Calu3 (cell line): Measurements from ENCODE around the gene SNRK. TPM values are rescaled to one million over a fixed set of nuclear protein-coding genes. Genes with fewer than 3 reads are reported as not detected.

Experiments used
- BruUV-seq: library from RNA; stranded (reverse); fragments of 400-500 nt; replicated peaks from 2 replicates; lab custom pipeline; 2021; lab: Mats Ljungman, UMichigan
- CTCF ChIA-PET: fragments of 300-600 bp; sonication (Branson Sonifier 250); formaldehyde crosslinking; loops from one replicate; lab custom pipeline; 2022; ENCODE audit warnings: antibody characterized with exemption; lab: Charles Lee
- DNase-seq: peaks from one replicate; pipeline ENCODE4 v3.0.0; 2022
- H3K27ac Mint-ChIP-seq: one replicate; pipeline ENCODE4 v1.8.0; 2022; ENCODE audit warnings: mixed read lengths; ENCODE audit not compliant: unreplicated experiment
- H3K27me3 Mint-ChIP-seq: one replicate; pipeline ENCODE4 v1.8.0; 2022; ENCODE audit warnings: mixed read lengths; ENCODE audit not compliant: unreplicated experiment
- H3K36me3 Mint-ChIP-seq: one replicate; pipeline ENCODE4 v1.8.0; 2022; ENCODE audit warnings: mild to moderate bottlenecking, moderate library complexity, mixed read lengths; ENCODE audit not compliant: insufficient read depth, unreplicated experiment
- H3K4me1 Mint-ChIP-seq: one replicate; pipeline ENCODE4 v1.8.0; 2022; ENCODE audit warnings: mild to moderate bottlenecking, low read depth, mixed read lengths; ENCODE audit not compliant: unreplicated experiment
- H3K4me3 Mint-ChIP-seq: one replicate; pipeline ENCODE4 v1.8.0; 2022; ENCODE audit warnings: mild to moderate bottlenecking, low read depth, moderate library complexity, mixed read lengths; ENCODE audit not compliant: unreplicated experiment
- H3K9me3 Mint-ChIP-seq: one replicate; pipeline ENCODE4 v1.8.0; 2022; ENCODE audit warnings: low read depth, mixed read lengths; ENCODE audit not compliant: unreplicated experiment
- intact Hi-C: fragments of 100-400 bp; cut with micrococcal nuclease; formaldehyde crosslinking; loops from one replicate; pipeline ENCODE4 v1.10.0; 2022; ENCODE audit not compliant: unreplicated experiment
- total RNA-seq: library from RNA; stranded (reverse); gene quantifications from 2 replicates; pipeline ENCODE4 v1.2.3, GENCODE V29; 2022
- TF ChIP-seq, protein P1 (sequence below): fragments of 200-600 bp; IDR thresholded peaks from one replicate; pipeline ENCODE4 v1.8.0; 2022; ENCODE audit warnings: antibody characterized with exemption; ENCODE audit not compliant: unreplicated experiment

The SNRK gene
- total RNA-seq, 1 experiment from 2014 or later = 21.0 TPM

DNA sequence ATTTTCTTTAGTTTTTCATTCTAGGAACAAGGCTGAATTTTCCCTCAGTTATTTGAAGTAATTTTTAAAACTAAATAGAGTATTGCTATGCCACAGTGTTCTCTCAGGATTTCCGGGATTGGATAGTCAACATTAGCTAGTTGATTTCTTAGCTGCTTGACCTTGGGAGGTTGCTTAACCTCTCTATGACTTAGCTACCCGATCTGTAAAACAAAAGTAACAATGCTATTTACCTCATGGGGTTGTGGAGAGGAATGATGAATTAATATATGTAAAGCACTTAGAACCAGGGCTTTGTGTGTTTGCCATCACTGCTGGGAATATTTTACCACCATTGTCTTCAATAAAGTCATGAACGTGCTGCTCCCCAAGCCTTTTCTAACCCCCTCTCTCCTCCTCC is 57.5 kb downstream of the SNRK start:
- Mint-ChIP-seq H3K27ac (no peak overlapping the region), H3K36me3 (peaks cover 11% of the 10 kb centered on the region), H3K4me1 (no peaks in the 10 kb centered on the region), H3K27me3 (no peaks in the 10 kb centered on the region), H3K9me3 (no peaks in the 10 kb centered on the region), H3K4me3 (no peak overlapping the region)
- no TSS peak for BruUV-seq
- TF ChIP-seq, protein P1, sequence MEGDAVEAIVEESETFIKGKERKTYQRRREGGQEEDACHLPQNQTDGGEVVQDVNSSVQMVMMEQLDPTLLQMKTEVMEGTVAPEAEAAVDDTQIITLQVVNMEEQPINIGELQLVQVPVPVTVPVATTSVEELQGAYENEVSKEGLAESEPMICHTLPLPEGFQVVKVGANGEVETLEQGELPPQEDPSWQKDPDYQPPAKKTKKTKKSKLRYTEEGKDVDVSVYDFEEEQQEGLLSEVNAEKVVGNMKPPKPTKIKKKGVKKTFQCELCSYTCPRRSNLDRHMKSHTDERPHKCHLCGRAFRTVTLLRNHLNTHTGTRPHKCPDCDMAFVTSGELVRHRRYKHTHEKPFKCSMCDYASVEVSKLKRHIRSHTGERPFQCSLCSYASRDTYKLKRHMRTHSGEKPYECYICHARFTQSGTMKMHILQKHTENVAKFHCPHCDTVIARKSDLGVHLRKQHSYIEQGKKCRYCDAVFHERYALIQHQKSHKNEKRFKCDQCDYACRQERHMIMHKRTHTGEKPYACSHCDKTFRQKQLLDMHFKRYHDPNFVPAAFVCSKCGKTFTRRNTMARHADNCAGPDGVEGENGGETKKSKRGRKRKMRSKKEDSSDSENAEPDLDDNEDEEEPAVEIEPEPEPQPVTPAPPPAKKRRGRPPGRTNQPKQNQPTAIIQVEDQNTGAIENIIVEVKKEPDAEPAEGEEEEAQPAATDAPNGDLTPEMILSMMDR = no peak
- intact Hi-C loops = no loop called here
- CTCF ChIA-PET = no interaction called here
- no peak for DNase-seq

- BruUV-seq = no TSS peak
- Mint-ChIP-seq H3K4me1 (no peaks in the 10 kb centered on the region), H3K27ac (no peak overlapping the region), H3K9me3 (no peaks in the 10 kb centered on the region), H3K36me3 (peaks cover 11% of the 10 kb centered on the region), H3K4me3 (no peak overlapping the region), H3K27me3 (no peaks in the 10 kb centered on the region)
- no peak for DNase-seq
- TF ChIP-seq, protein P1 = no peak
- CTCF ChIA-PET = no interaction called here
- intact Hi-C loops = no loop called here
Observed at GRCh38 chr3:43344520-43344919, 58.2 kb downstream of the SNRK start.

- Mint-ChIP-seq H3K36me3 (peaks cover 11% of the 10 kb centered on the region), H3K9me3 (no peaks in the 10 kb centered on the region), H3K27me3 (no peaks in the 10 kb centered on the region), H3K4me1 (no peaks in the 10 kb centered on the region), H3K4me3 (no peak overlapping the region), H3K27ac (no peak overlapping the region)
- CTCF ChIA-PET = no interaction called here
- intact Hi-C loops = no loop called here
- TF ChIP-seq, protein P1 = no peak
- no peak for DNase-seq
- no TSS peak for BruUV-seq
Observed at GRCh38 chr3:43345246-43345645, 58.9 kb downstream of the SNRK start.

DNA sequence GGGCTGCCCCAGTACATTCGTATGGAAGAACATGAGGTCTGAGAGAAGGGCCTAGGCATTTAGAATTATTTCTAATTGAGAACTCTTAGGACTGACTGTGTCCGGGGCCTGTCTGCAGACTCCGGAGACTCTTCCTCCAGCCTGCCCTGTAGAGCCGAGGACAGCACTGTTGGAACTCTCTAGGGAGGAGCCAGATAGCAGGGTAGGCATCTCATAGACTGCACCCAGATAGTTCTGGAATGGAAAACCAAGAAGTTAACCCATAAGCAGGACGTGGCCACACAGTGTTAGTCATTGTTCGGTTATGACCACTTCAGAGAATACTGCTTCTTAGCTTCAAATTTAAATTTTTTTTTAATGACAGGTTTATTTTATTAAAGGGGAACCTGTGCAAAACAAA is 59.5 kb downstream of the SNRK start:
- intact Hi-C loops = no loop called here
- DNase-seq = no peak
- H3K36me3 Mint-ChIP-seq = peaks cover 11% of the 10 kb centered on the region
- CTCF ChIA-PET = no interaction called here
- no peaks in the 10 kb centered on the region for H3K27me3 Mint-ChIP-seq
- H3K27ac Mint-ChIP-seq = no peak overlapping the region
- no peaks in the 10 kb centered on the region for H3K9me3 Mint-ChIP-seq
- TF ChIP-seq, protein P1 = no peak
- BruUV-seq = no TSS peak
- H3K4me1 Mint-ChIP-seq = no peaks in the 10 kb centered on the region
- no peak overlapping the region for H3K4me3 Mint-ChIP-seq
